HepG2 (cell line): ENCODE measurements around the gene LMF2. TPM values are rescaled to one million over a fixed set of nuclear protein-coding genes. Genes with fewer than 3 reads are reported as not detected.

Experiments used
- ASH2L ChIP-seq: fragments of 300-600, 200-600 bp; sonication (generic); IDR thresholded peaks from 2 replicates; pipeline ENCODE4 v1.7.0; 2017; ENCODE audit warnings: low read depth, mild to moderate bottlenecking, moderate library complexity, mixed read lengths, low read length; ENCODE audit not compliant: insufficient read length
- FOXK1 ChIP-seq: sonication (generic); formaldehyde crosslinking; IDR thresholded peaks from 2 replicates; pipeline ENCODE4 v1.4.0; 2020; ENCODE audit warnings: low read depth, missing genetic modification reagents, borderline replicate concordance
- GABPB1 ChIP-seq: IDR thresholded peaks from 2 replicates; pipeline ENCODE4 v1.6.1; 2016; ENCODE audit warnings: mild to moderate bottlenecking, missing genetic modification reagents, moderate library complexity, missing compliant biosample characterization
- PRPF4 ChIP-seq: fragments of 200-400 bp; formaldehyde crosslinking; IDR thresholded peaks from 2 replicates; pipeline ENCODE4 v1.6.1; 2016; ENCODE audit warnings: low read length, low read depth; ENCODE audit not compliant: poor library complexity, severe bottlenecking
- RBFOX2 ChIP-seq: fragments of 200-400 bp; formaldehyde crosslinking; IDR thresholded peaks from 2 replicates; pipeline ENCODE4 v1.6.1; 2017; ENCODE audit warnings: low read depth, mild to moderate bottlenecking, low read length
- SALL1 ChIP-seq: sonication (generic); formaldehyde crosslinking; IDR thresholded peaks from 2 replicates; pipeline ENCODE4 v1.8.0; 2022; ENCODE audit warnings: mild to moderate bottlenecking, missing genetic modification reagents
- SMARCE1 ChIP-seq: fragments of 450-650 bp; IDR thresholded peaks from 2 replicates; pipeline ENCODE4 v1.6.1; 2017; ENCODE audit warnings: borderline replicate concordance
- SMYD3 ChIP-seq: sonication (generic); formaldehyde crosslinking; IDR thresholded peaks from 2 replicates; pipeline ENCODE4 v1.8.1; 2023; ENCODE audit warnings: mild to moderate bottlenecking, missing genetic modification reagents
- ZFY ChIP-seq: sonication (generic); formaldehyde crosslinking; IDR thresholded peaks from 2 replicates; pipeline ENCODE4 v1.4.0; 2020; ENCODE audit warnings: missing genetic modification reagents
- ZNF335 ChIP-seq: sonication (generic); formaldehyde crosslinking; IDR thresholded peaks from 2 replicates; pipeline ENCODE4 v1.4.0; 2020; ENCODE audit warnings: missing genetic modification reagents
- polyA plus RNA-seq, 8 experiments: library from polyadenylated mRNA; depleted of rRNA in 3 of 8; stranded (reverse) in 7 of 8; unstranded in 1 of 8; fragments of >200 nt; fragmentation: Illumina TruSeq in 4 of 8; extraction: Trizol in 4 of 8; gene quantifications; 2 replicates each; pipeline versions ENCODE4 v1.2.1 to v1.2.3, GENCODE V29; 2011 to 2016; ENCODE audit warnings: low read depth in 4 of 8, missing spikeins in 1 of 8, mixed read lengths in 1 of 8; ENCODE audit not compliant: insufficient read depth in 1 of 8
- total RNA-seq, 5 experiments: library from RNA; depleted of rRNA; stranded (reverse); fragments of >200 nt; fragmentation: Illumina TruSeq; extraction: Trizol; gene quantifications; 2 replicates each; pipeline ENCODE4 v1.2.3, GENCODE V29; 2016; ENCODE audit warnings: low read depth in 1 of 5
- TF ChIP-seq, protein P1 (sequence below): sonication (generic); formaldehyde crosslinking; IDR thresholded peaks from 2 replicates; pipeline ENCODE4 v1.5.0; 2020; ENCODE audit warnings: missing genetic modification reagents, mild to moderate bottlenecking, borderline replicate concordance
- TF ChIP-seq, protein P2 (sequence below): sonication (generic); formaldehyde crosslinking; IDR thresholded peaks from 2 replicates; pipeline ENCODE4 v1.5.0; 2020; ENCODE audit warnings: mild to moderate bottlenecking, missing genetic modification reagents
- TF ChIP-seq, protein P3 (sequence below): sonication (generic); formaldehyde crosslinking; IDR thresholded peaks from 2 replicates; pipeline ENCODE4 v1.4.0; 2020; ENCODE audit warnings: missing genetic modification reagents

The LMF2 gene
- total and polyA plus RNA-seq, 2 of the 13 experiments (the other 11 are each of a cell fraction or from before 2014, with no cell fraction given), result 23.3 to 30.6 TPM

DNA sequence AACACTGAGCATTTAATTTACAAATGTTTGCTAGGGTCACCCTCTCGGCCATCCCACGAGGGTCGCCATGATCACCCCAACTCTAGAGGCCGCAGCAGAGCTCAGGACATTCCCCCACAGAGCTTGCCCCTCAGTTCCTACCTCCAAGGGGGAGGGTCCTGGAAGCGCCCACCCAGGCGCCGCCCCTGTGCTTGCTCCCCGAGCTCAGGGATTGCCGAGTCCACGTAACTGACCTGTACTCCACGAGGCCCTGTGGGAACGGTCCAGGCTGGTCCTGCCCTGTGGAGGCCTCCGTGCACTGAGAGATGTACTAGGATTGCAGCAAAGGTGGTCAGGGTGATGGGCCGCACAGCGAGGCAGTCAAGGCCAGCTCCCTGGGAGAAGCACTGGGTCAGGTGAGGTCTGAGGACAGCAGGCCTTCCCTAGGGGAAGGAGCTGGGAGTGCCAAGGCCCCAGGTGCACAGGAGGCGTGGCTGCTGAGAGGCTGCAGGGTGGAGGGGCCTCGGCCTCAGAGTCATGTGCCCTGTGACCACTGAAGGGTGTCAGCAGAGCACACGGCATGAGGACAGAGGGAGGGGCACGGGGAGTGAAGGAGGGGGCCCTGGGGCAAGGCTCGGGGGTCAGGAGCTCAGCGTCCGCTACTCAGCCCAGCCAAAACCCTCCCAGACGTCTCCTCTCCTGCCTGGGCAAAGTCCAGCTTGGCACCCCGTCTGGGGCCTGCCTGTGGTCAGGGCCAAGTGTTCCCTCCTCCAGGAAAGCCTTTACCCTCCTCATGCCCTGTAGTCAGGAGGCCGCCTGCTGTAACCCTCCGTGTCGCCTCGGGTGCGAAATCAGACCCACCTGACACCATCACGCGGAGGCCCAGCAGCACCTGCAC, 23.3 kb downstream of the LMF2 start (continued):
- peak; percentile 17; the same call in 1 of the 2 replicates for TF ChIP-seq GABPB1
- TF ChIP-seq, protein P1, sequence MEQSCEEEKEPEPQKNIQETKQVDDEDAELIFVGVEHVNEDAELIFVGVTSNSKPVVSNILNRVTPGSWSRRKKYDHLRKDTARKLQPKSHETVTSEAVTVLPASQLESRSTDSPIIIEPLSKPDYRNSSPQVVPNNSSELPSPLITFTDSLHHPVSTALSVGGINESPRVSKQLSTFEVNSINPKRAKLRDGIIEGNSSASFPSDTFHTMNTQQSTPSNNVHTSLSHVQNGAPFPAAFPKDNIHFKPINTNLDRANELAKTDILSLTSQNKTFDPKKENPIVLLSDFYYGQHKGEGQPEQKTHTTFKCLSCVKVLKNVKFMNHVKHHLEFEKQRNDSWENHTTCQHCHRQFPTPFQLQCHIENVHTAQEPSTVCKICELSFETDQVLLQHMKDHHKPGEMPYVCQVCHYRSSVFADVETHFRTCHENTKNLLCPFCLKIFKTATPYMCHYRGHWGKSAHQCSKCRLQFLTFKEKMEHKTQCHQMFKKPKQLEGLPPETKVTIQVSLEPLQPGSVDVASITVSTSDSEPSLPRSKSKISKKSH, result 0 out of 2 replicates have a peak, but pooled peaks have one; percentile 17
- 0 out of 2 replicates have a peak, but pooled peaks have one; percentile 25 for TF ChIP-seq SALL1
- TF ChIP-seq PRPF4, result no peak
- peak; percentile 9; the same call in 1 of the 2 replicates for TF ChIP-seq ZFY (CRISPR knock-in tag)
- TF ChIP-seq SMARCE1, result no peak
- TF ChIP-seq, protein P2, sequence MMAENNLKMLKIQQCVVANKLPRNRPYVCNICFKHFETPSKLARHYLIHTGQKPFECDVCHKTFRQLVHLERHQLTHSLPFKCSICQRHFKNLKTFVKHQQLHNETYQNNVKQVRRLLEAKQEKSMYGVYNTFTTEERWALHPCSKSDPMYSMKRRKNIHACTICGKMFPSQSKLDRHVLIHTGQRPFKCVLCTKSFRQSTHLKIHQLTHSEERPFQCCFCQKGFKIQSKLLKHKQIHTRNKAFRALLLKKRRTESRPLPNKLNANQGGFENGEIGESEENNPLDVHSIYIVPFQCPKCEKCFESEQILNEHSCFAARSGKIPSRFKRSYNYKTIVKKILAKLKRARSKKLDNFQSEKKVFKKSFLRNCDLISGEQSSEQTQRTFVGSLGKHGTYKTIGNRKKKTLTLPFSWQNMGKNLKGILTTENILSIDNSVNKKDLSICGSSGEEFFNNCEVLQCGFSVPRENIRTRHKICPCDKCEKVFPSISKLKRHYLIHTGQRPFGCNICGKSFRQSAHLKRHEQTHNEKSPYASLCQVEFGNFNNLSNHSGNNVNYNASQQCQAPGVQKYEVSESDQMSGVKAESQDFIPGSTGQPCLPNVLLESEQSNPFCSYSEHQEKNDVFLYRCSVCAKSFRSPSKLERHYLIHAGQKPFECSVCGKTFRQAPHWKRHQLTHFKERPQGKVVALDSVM (CRISPR knock-in tag), result no peak
- TF ChIP-seq ZNF335 (CRISPR knock-in tag), result no peak
- no peak for TF ChIP-seq ASH2L
- no peak for TF ChIP-seq SMYD3
- peak; percentile 42; the same call in 1 of the 2 replicates for TF ChIP-seq RBFOX2
- TF ChIP-seq, protein P3, sequence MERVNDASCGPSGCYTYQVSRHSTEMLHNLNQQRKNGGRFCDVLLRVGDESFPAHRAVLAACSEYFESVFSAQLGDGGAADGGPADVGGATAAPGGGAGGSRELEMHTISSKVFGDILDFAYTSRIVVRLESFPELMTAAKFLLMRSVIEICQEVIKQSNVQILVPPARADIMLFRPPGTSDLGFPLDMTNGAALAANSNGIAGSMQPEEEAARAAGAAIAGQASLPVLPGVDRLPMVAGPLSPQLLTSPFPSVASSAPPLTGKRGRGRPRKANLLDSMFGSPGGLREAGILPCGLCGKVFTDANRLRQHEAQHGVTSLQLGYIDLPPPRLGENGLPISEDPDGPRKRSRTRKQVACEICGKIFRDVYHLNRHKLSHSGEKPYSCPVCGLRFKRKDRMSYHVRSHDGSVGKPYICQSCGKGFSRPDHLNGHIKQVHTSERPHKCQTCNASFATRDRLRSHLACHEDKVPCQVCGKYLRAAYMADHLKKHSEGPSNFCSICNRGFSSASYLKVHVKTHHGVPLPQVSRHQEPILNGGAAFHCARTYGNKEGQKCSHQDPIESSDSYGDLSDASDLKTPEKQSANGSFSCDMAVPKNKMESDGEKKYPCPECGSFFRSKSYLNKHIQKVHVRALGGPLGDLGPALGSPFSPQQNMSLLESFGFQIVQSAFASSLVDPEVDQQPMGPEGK (CRISPR knock-in tag), result peak; percentile 18; the same call in 1 of the 2 replicates
- TF ChIP-seq FOXK1, result no peak
